ENCODE measurements around the gene FLNB. TPM values are rescaled to one million over a fixed set of nuclear protein-coding genes. Genes with fewer than 3 reads are reported as not detected.

Gene FLNB
- polyA plus RNA-seq, 1 of the 3 experiments (the other 2 are of a cell fraction) = 127 TPM

DNA sequence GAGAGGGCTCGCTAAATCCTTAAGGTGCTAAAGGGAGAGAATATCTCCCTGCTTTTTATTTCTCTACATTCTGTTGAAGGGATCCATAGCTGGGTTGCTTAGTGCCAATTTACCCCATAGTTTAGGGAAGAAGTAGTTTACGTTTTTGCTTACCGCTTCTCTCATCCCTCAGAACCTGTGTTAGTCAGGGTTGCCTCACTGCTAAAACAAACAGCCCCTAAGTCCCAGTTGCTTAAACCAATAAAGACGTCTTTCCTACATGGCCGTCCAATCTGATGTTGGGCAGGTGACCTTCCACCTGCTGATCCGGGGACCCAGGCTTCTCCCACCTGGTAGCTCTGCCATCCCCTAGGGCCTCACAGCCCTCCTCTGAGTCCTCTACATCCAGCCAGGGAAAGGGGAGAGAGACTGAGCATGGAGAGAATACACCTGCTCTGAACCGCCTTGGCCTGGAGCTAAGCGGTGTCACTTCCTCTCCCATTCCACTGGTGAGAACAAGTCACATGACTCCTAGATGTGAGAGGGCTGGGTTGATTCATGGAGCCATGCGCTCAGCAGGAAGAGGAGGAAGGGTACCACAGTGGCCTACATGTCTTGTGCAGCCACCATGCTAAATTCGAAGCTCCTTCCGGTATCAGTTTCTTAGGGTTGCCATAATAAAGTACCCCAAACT, 176.2 kb downstream of the FLNB start:
- no peaks in the 10 kb centered on the region for H3K36me3 ChIP-seq (replicated peaks in 1 of 2; ENCODE audit: control insufficient read depth in 1 of 2, insufficient read depth in 2 of 2, low read length in 1 of 2)
- no peak overlapping the region for H3K9ac ChIP-seq
- no peaks in the 10 kb centered on the region for H3K27me3 ChIP-seq (ENCODE audit: insufficient read depth)
- no peaks in the 10 kb centered on the region for H3K79me2 ChIP-seq (ENCODE audit: insufficient read depth)
- no peak for DNase-seq
- no peaks in the 10 kb centered on the region for H3F3A ChIP-seq (replicated peaks; ENCODE audit: insufficient read depth)
- no peak for TF ChIP-seq RXRA (IDR thresholded peaks at IDR 0.05; ENCODE audit: borderline replicate concordance, low read depth)
- TF ChIP-seq FOSL2 (IDR thresholded peaks at IDR 0.05; ENCODE audit: borderline replicate concordance, low read depth) = no peak
- no peak for TF ChIP-seq CHD2 (IDR thresholded peaks at IDR 0.05; ENCODE audit: low read length, partially characterized antibody)
- no peaks in the 10 kb centered on the region for H3K9me2 ChIP-seq
- no peak overlapping the region for H3K4me3 ChIP-seq (ENCODE audit: low read depth in 2 of 2, low read length in 1 of 2)
- POLR2A ChIA-PET = no interaction called here
- no peak overlapping the region for H2AFZ ChIP-seq (ENCODE audit: low read depth)
- WGBS (ENCODE audit: low lambda C conversion rate) = 87% methylated on average over 10 of the region's 11 CpGs
- H3K27ac ChIP-seq (ENCODE audit: low read depth in 2 of 2, low read length in 1 of 2) = no peak overlapping the region
- CTCF ChIA-PET = interaction anchor here (0.6 to 2.9 kb wide), 7 partner anchors 11 to 122 kb away, joined by 3 to 18 read pairs (median 5); partner anchors contain the start of genes HTD2 and RPP14
- no peaks in the 10 kb centered on the region for H3K9me3 ChIP-seq
- H4K20me1 ChIP-seq (ENCODE audit: insufficient read depth) = no peaks in the 10 kb centered on the region
- H3K4me2 ChIP-seq = no peak overlapping the region
- H3K4me1 ChIP-seq (ENCODE audit: control insufficient read depth in 1 of 2, insufficient read depth in 2 of 2, low read depth in 1 of 2, low read length in 1 of 2) = no peaks in the 10 kb centered on the region

GRCh38 chr3:58184982-58185360, 176.7 kb downstream of the FLNB start:
- no peaks in the 10 kb centered on the region for H3K79me2 ChIP-seq (ENCODE audit: insufficient read depth)
- no peaks in the 10 kb centered on the region for H3F3A ChIP-seq (replicated peaks; ENCODE audit: insufficient read depth)
- CTCF ChIA-PET = interaction anchor here (1.0 to 8.9 kb wide), 7 partner anchors 7 to 121 kb away, joined by 3 to 63 read pairs (median 6); partner anchors contain the start of genes HTD2 and RPP14
- H3K27me3 ChIP-seq (ENCODE audit: insufficient read depth) = no peaks in the 10 kb centered on the region
- DNase-seq = no peak
- no peaks in the 10 kb centered on the region for H4K20me1 ChIP-seq (ENCODE audit: insufficient read depth)
- no peak overlapping the region for H3K9ac ChIP-seq
- no peak for TF ChIP-seq SIN3A (IDR thresholded peaks at IDR 0.05; ENCODE audit: borderline replicate concordance, low read depth, low read length)
- no peak for TF ChIP-seq MEF2A (IDR thresholded peaks at IDR 0.05; ENCODE audit: borderline replicate concordance, low read depth)
- TF ChIP-seq NFIC (IDR thresholded peaks at IDR 0.05; ENCODE audit: borderline replicate concordance) = no peak
- TF ChIP-seq JUND (IDR thresholded peaks at IDR 0.05) = no peak
- no peak for TF ChIP-seq NRF1 (IDR thresholded peaks at IDR 0.05; ENCODE audit: low read depth, low read length)
- no peak for TF ChIP-seq EZH2phosphoT487 (IDR thresholded peaks at IDR 0.05; ENCODE audit: borderline replicate concordance, low read depth)
- TF ChIP-seq USF1 (IDR thresholded peaks at IDR 0.05; ENCODE audit: borderline replicate concordance, low read depth) = no peak
- no peak for TF ChIP-seq RFX5 (IDR thresholded peaks at IDR 0.05; ENCODE audit: low read length)
- TF ChIP-seq CHD2 (IDR thresholded peaks at IDR 0.05; ENCODE audit: low read length, partially characterized antibody) = no peak
- no peak for TF ChIP-seq RAD21 (IDR thresholded peaks at IDR 0.05; ENCODE audit: low read length)
- TF ChIP-seq FOSL2 (IDR thresholded peaks at IDR 0.05; ENCODE audit: borderline replicate concordance, low read depth) = no peak
- TF ChIP-seq TCF12 (IDR thresholded peaks at IDR 0.05) = no peak
- no peak for TF ChIP-seq EP300 (IDR thresholded peaks at IDR 0.05; ENCODE audit: borderline replicate concordance in 1 of 2, low read depth in 1 of 2, low read length in 1 of 2)
- TF ChIP-seq POLR2AphosphoS5 (IDR thresholded peaks at IDR 0.05; ENCODE audit: low read depth, low read length) = no peak
- H2AFZ ChIP-seq (ENCODE audit: low read depth) = no peak overlapping the region
- H3K27ac ChIP-seq (ENCODE audit: low read depth in 2 of 2, low read length in 1 of 2) = no peak overlapping the region
- POLR2A ChIA-PET = no interaction called here
- H3K4me3 ChIP-seq (ENCODE audit: low read depth in 2 of 2, low read length in 1 of 2) = no peak overlapping the region
- no peak overlapping the region for H3K4me2 ChIP-seq
- H3K4me1 ChIP-seq (ENCODE audit: control insufficient read depth in 1 of 2, insufficient read depth in 2 of 2, low read depth in 1 of 2, low read length in 1 of 2) = no peaks in the 10 kb centered on the region
- WGBS (ENCODE audit: low lambda C conversion rate) = 83% methylated on average over 7 of the region's 7 CpGs
- no peaks in the 10 kb centered on the region for H3K9me2 ChIP-seq
- H3K9me3 ChIP-seq = no peaks in the 10 kb centered on the region
- H3K36me3 ChIP-seq (replicated peaks in 1 of 2; ENCODE audit: control insufficient read depth in 1 of 2, insufficient read depth in 2 of 2, low read length in 1 of 2) = no peaks in the 10 kb centered on the region

All from SK-N-SH (cell line).